Muscle layer of colon (tissue), 2 donors: ENCODE results near the gene PPFIA2.

ENCODE experiments used
- H3K27ac ChIP-seq: one replicate; pipeline ENCODE4 v1.7.0; 2013; ENCODE audit warnings: low read depth, mild to moderate bottlenecking, low read length, moderate library complexity
- H3K27me3 ChIP-seq, 2 donors: one replicate each; pipeline ENCODE4 v1.7.0; 2013; ENCODE audit warnings: low read length in 2 of 2, mild to moderate bottlenecking in 2 of 2; ENCODE audit not compliant: insufficient read depth in 2 of 2, control insufficient read depth in 1 of 2
- H3K36me3 ChIP-seq: one replicate; pipeline ENCODE4 v1.7.0; 2013; ENCODE audit warnings: mild to moderate bottlenecking, low read length; ENCODE audit not compliant: insufficient read depth
- H3K4me1 ChIP-seq: one replicate; pipeline ENCODE4 v1.7.0; 2013; ENCODE audit warnings: mild to moderate bottlenecking, low read length; ENCODE audit not compliant: insufficient read depth
- H3K4me3 ChIP-seq, 2 donors: one replicate each; pipeline ENCODE4 v1.7.0; 2013; ENCODE audit warnings: low read length in 2 of 2, low read depth in 1 of 2, mild to moderate bottlenecking in 1 of 2, moderate library complexity in 1 of 2
- H3K9ac ChIP-seq: one replicate; pipeline ENCODE4 v1.7.0; 2013; ENCODE audit warnings: low read length
- H3K9me3 ChIP-seq: one replicate; pipeline ENCODE4 v1.7.0; 2013; ENCODE audit warnings: mild to moderate bottlenecking, low read length
- donor health status: abdominal sarcoma.
- donor health status: Adenocarcinoma of cecum.

Gene PPFIA2

DNA sequence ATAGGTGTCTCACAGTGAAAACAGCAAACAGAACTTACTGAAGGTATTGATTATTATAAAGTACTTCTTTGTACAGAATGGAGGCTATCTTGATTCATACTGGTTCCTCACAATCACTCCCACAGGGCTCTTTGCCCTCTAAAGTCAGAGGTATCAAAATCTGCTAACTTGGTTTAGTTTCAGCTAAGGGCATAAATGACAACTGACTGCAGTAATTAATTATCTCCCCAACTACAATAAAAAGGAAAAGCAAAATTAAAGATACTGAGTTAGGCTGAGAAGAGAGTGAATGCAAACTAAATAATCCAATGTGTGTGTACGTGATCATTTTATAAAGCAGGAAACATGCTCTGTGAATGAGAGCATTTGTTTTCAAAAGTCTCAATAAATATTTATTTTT lies 342.6 kb downstream of the PPFIA2 start:
- Histone ChIP-seq H3K9me3 (no peaks in the 10 kb centered on the region), H3K36me3 (no peaks in the 10 kb centered on the region), H3K27ac (no peak overlapping the region), H3K9ac (no peak overlapping the region), H3K27me3 (no peaks in the 10 kb centered on the region), H3K4me1 (no peaks in the 10 kb centered on the region), H3K4me3 (no peak overlapping the region)

DNA sequence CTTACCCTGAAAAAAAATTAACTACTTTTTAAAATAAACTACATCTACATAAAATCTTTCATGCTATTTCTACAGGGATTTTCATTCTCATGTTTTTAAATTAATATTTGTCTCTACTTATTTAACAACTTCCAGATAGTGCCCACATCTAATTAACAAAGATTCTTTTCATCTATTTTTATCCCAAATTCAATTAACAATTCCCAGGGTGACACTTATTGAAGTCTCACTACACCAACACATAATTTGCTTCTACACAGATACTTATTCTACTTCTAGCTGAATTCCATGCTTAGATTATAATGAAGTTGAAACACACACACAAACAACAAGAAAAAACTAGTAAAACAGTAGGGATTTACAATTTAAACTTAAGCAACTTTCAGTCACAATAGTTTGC lies 344.7 kb downstream of the PPFIA2 start:
- Histone ChIP-seq H3K27ac (no peak overlapping the region), H3K27me3 (no peaks in the 10 kb centered on the region), H3K9ac (no peak overlapping the region), H3K4me3 (no peak overlapping the region), H3K4me1 (no peaks in the 10 kb centered on the region), H3K36me3 (no peaks in the 10 kb centered on the region), H3K9me3 (no peaks in the 10 kb centered on the region)

DNA sequence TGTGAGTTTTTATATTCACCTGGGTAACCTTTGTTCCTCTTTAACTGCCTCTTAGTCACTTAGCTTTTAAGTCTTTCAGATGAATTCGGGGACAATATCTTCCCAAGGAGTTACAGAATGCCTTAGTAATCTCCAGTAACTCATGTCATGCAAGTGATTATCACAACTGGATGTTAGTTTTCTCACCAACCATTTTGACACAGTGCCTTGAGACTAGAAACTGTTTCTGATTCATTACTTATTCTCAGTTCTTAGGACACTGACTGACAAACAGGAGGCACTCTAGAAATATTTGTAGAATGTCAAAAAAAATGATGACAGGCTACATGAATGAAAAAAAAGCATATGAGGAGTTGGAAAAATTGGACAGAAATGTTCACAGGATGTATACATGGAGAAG lies 346.2 kb downstream of the PPFIA2 start:
- Histone ChIP-seq H3K9me3 (no peaks in the 10 kb centered on the region), H3K27ac (no peak overlapping the region), H3K36me3 (no peaks in the 10 kb centered on the region), H3K9ac (no peak overlapping the region), H3K27me3 (no peaks in the 10 kb centered on the region), H3K4me1 (no peaks in the 10 kb centered on the region), H3K4me3 (no peak overlapping the region)

DNA sequence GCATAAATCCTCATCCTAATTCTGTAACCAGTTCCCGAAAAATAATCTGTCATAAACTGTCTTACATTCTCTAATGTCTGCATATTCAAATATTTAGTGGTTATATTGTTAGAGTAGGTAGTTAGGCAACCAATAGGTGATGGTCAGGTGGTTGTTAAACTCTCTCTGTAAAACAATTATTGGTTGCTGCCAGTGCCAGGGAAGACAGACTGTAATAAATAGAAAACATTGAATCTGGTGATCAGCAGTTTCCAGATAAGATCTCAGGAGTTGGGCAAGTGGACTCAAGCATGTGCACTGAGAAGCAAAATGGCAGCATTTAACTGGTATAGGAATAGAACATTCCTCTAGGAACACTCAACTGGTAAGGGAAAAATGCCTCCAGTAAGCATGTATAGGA lies 355.8 kb downstream of the PPFIA2 start:
- H3K4me3 ChIP-seq, result no peak overlapping the region
- no peak overlapping the region for H3K27ac ChIP-seq
- no peaks in the 10 kb centered on the region for H3K27me3 ChIP-seq
- no peaks in the 10 kb centered on the region for H3K9me3 ChIP-seq
- no peaks in the 10 kb centered on the region for H3K4me1 ChIP-seq
- no peak overlapping the region for H3K9ac ChIP-seq
- no peaks in the 10 kb centered on the region for H3K36me3 ChIP-seq

DNA sequence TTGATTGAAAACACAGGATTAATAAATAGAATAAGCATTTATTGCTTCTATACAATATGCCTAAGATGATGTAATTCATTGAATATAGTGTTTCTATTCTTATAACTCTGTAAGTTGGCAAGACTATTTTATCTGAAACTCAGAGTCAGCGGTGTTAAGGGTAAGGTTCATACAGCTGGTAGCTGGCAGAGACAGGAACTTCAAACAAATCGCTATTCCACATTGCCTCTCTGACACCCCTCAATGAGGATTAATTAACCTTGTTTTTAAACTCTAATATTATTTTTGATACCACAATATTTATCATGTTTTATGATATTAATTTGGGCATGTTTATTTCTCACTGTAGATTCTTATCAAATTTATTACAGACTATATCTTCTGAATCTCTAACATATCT lies 357.9 kb downstream of the PPFIA2 start:
- Histone ChIP-seq H3K27ac (no peak overlapping the region), H3K4me3 (no peak overlapping the region), H3K27me3 (no peaks in the 10 kb centered on the region)

DNA sequence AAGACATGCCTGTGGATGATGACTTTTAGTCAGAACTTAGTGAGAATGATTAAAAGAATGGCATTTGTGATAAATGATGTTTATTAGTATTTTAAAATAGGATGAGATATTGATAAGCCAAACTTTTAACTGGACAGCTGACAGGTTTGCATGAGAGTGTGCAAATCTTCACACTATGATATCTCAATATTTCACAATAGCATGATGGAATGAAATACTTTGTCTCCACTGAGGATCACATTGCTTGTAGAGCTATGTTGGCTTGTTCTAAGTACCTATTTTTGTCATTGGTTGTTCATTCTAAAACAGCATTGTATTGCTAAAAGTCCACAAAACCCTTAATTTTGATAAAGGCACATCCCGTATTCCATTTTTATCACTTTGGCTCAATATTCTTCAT lies 359.1 kb downstream of the PPFIA2 start:
- no peak overlapping the region for H3K4me3 ChIP-seq
- H3K36me3 ChIP-seq, result no peaks in the 10 kb centered on the region
- no peak overlapping the region for H3K9ac ChIP-seq
- H3K4me1 ChIP-seq, result no peaks in the 10 kb centered on the region
- H3K9me3 ChIP-seq, result no peaks in the 10 kb centered on the region
- no peak overlapping the region for H3K27ac ChIP-seq
- H3K27me3 ChIP-seq, result no peaks in the 10 kb centered on the region

More for the DNA sequence above, 357.9 kb downstream of the PPFIA2 start:
- Histone ChIP-seq H3K9me3 (no peaks in the 10 kb centered on the region), H3K36me3 (no peaks in the 10 kb centered on the region), H3K4me1 (no peaks in the 10 kb centered on the region), H3K9ac (no peak overlapping the region)

DNA sequence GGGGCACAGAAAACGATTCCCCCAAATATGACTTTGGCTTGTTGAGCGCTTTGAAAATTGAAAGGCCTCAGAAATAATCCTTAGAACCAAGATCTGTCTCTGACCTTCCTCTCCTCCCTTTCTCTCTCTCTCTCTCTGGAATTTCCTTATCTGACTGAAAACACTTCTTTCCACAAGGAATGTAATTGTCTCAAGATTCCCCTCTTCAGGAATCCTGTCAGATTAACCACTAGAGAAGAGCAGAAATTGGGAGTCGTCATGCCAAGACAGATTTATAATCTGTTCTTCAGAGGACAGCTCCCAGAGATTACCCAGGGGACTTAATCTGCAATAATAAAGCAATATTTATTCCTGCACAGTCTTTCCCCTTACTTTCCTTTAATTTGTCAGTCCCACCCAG lies 363.7 kb downstream of the PPFIA2 start:
- no peaks in the 10 kb centered on the region for H3K9me3 ChIP-seq
- no peaks in the 10 kb centered on the region for H3K36me3 ChIP-seq
- H3K27me3 ChIP-seq, result no peaks in the 10 kb centered on the region
- no peak overlapping the region for H3K9ac ChIP-seq
- H3K4me3 ChIP-seq, result no peak overlapping the region
- H3K27ac ChIP-seq, result no peak overlapping the region
- H3K4me1 ChIP-seq, result no peaks in the 10 kb centered on the region

DNA sequence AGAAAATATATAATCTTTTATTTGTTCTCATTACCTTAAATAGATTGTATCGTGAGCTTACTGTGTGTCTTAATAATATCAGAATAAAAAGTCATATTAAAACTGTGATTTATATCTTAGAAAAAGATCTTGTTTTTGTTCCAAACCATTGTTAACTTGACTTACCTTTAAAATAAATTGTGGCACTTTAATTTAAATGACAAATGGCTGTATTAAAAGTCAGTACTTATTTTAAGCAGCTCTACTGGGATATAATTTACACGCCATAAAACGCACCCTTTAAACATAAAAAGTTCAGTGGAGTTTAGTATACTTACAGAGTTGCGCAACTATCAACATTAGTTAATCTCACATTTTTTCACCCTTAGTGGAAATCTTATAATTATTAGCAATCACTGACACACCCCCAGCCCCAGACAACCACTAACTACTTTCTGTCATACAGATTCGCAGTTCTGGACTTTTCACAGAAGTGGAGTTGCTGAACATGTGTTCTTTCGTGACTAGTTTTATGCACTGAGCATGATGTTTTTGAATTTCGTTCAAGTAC lies 369.5 kb downstream of the PPFIA2 start:
- Histone ChIP-seq H3K27ac (no peak overlapping the region), H3K36me3 (no peaks in the 10 kb centered on the region), H3K27me3 (no peaks in the 10 kb centered on the region), H3K9ac (no peak overlapping the region), H3K4me3 (no peak overlapping the region), H3K9me3 (no peaks in the 10 kb centered on the region), H3K4me1 (no peaks in the 10 kb centered on the region)

DNA sequence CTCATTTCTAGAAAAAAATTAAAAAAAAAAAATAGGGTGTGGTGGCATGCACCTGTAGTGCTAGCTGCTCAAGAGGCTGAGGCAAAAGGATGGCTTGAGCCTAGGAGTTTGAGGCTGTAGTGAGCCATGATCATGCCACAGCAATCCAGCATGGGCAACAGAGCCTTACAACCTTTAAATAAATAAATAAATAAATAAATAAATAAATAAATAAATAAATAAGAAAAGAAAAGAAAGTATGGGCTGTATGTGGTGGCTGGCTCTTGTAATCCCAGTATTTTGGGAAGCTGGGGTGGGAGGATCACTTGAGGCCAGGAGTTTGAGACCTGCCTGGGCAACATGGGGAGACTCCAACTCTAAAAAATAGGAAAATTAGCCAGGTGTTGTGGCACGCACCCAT lies 373.0 kb downstream of the PPFIA2 start:
- no peak overlapping the region for H3K27ac ChIP-seq
- H3K9me3 ChIP-seq, result no peaks in the 10 kb centered on the region
- no peak overlapping the region for H3K4me3 ChIP-seq
- H3K36me3 ChIP-seq, result no peaks in the 10 kb centered on the region
- no peaks in the 10 kb centered on the region for H3K4me1 ChIP-seq
- H3K27me3 ChIP-seq, result no peaks in the 10 kb centered on the region
- H3K9ac ChIP-seq, result no peak overlapping the region

DNA sequence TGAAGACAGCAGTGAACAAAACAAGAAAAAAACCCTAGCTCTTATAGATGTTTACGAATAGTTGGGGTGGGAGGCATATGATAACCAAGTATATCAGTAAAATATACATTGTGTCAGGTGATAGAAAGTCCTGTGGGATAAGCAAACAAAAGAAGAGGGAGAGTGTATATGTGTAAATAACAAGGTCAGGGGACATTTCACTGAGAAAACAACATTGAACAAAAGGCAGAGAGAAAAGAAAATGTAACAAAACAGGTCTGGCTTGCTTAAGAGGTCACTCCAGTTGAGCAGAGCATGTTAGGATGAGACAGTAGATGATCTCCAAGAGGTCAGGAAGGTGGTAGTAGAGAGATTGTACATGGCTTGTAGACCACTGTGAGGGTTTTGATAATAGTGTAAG lies 377.2 kb downstream of the PPFIA2 start:
- Histone ChIP-seq H3K4me3 (no peak overlapping the region), H3K27me3 (no peaks in the 10 kb centered on the region), H3K9ac (no peak overlapping the region), H3K9me3 (no peaks in the 10 kb centered on the region), H3K4me1 (no peaks in the 10 kb centered on the region), H3K36me3 (no peaks in the 10 kb centered on the region), H3K27ac (no peak overlapping the region)

DNA sequence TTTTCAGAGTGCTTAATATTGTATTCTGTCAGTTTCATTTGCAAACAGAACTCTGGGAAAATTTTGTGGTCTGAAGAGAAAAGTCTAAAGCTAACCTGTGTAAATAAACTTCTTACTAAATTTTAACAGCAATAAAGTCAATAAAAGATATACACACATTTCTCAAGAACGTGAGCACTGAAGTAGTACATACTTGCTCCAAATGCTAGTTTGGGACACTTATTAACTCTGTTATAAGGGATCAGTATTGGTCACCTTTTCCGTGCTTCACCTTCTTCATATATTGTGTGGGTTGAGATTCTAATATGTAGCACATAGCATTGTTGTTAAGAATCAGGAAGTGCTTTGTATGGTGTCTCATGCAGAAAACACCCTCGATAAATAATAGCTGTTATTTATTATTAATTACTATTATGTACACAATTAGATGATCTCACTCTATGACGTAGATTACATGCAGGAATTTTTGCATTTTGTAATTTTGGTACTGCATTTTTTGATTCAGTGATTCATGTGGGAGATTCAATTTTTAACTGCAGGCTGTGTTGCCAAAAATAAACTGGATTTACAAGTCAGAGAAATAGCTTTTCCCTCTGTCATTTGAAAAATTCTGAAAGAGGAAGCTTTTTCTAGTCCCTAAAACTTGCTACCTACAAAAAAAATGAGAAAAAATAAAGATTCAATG lies 380.4 kb downstream of the PPFIA2 start:
- no peak overlapping the region for H3K4me3 ChIP-seq
- H3K9ac ChIP-seq, result no peak overlapping the region
- H3K36me3 ChIP-seq, result no peaks in the 10 kb centered on the region
- H3K27ac ChIP-seq, result no peak overlapping the region
- no peaks in the 10 kb centered on the region for H3K27me3 ChIP-seq
- H3K9me3 ChIP-seq, result no peaks in the 10 kb centered on the region
- no peaks in the 10 kb centered on the region for H3K4me1 ChIP-seq

DNA sequence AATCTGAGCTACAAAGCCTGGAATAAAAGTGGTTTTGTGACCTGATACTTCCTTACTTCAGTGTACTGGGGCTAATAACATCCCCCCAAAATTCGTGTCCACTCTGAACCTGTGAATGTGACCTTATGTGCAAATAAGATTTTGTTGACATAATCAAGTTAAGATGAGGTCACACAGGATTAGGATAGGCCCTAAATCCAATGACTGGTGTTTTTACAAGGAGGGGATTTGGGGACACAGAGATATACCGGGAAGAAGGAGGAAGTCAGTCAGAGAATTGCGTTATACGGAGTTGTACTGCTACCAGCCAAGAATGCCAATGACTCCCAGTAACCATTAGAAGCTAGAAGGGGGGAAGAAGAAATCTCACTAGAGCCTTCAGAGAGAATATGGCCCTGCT lies 381.4 kb downstream of the PPFIA2 start:
- Histone ChIP-seq H3K27ac (no peak overlapping the region), H3K27me3 (no peaks in the 10 kb centered on the region), H3K36me3 (no peaks in the 10 kb centered on the region), H3K4me1 (no peaks in the 10 kb centered on the region), H3K9ac (no peak overlapping the region), H3K4me3 (no peak overlapping the region), H3K9me3 (no peaks in the 10 kb centered on the region)
